NB4 (cell line): ENCODE results near the gene TC2N.

Experiments used
- MYC ChIP-seq: IDR thresholded peaks from 2 replicates; pipeline ENCODE4 v1.6.1; 2011; ENCODE audit warnings: low read depth, low read length
- POLR2A ChIP-seq: IDR thresholded peaks from 2 replicates; pipeline ENCODE4 v1.6.1; 2011; ENCODE audit warnings: mild to moderate bottlenecking; ENCODE audit not compliant: insufficient read length; ENCODE audit errors: extremely low read depth
- TF ChIP-seq, protein P1 (sequence below): IDR thresholded peaks from one replicate; pipeline ENCODE4 v1.5.1; 2012; ENCODE audit warnings: low read depth, low read length
- TF ChIP-seq, protein P2 (sequence below): IDR thresholded peaks from 2 replicates; pipeline ENCODE4 v1.6.1; 2011; ENCODE audit warnings: low read depth, low read length

DNA sequence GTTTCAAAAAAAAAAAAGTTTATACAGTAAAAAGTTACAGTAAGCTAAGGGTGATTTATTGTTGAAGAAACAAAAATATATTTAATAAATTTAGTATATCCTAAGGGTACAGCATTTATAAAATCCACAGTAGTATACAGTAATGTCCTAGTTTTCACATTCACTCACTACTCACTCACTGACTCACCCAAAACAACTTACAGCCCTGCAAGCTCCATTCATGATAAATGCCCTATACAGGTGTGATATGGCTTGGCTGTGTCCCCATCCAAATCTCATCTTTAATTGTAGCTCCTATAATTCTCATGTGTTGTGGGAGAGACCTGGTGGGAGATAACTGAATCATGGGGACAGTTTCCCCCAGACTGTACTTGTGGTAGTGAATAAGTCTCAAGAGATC is 61.7 kb downstream of the TC2N start:
- TF ChIP-seq, protein P1, sequence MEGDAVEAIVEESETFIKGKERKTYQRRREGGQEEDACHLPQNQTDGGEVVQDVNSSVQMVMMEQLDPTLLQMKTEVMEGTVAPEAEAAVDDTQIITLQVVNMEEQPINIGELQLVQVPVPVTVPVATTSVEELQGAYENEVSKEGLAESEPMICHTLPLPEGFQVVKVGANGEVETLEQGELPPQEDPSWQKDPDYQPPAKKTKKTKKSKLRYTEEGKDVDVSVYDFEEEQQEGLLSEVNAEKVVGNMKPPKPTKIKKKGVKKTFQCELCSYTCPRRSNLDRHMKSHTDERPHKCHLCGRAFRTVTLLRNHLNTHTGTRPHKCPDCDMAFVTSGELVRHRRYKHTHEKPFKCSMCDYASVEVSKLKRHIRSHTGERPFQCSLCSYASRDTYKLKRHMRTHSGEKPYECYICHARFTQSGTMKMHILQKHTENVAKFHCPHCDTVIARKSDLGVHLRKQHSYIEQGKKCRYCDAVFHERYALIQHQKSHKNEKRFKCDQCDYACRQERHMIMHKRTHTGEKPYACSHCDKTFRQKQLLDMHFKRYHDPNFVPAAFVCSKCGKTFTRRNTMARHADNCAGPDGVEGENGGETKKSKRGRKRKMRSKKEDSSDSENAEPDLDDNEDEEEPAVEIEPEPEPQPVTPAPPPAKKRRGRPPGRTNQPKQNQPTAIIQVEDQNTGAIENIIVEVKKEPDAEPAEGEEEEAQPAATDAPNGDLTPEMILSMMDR = no peak
- TF ChIP-seq, protein P2, sequence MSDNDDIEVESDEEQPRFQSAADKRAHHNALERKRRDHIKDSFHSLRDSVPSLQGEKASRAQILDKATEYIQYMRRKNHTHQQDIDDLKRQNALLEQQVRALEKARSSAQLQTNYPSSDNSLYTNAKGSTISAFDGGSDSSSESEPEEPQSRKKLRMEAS = no peak
- no peak for TF ChIP-seq MYC
- TF ChIP-seq POLR2A = no peak
